A549 treated with AZD9567 at 1 μM for 4 hours (cell line): Measurements from ENCODE around the gene BPNT1. TPM values are rescaled to one million over a fixed set of nuclear protein-coding genes. Genes with fewer than 3 reads are reported as not detected.

Experiments used
- total RNA-seq: library from RNA; stranded (reverse); fragments of 200-300 nt; extraction: Qiagen RNA extraction; gene quantifications from 5 replicates; pipeline ENCODE4 v1.2.3, GENCODE V29; 2022; ENCODE audit not compliant: insufficient read depth

BPNT1 gene
- total RNA-seq: 15.3 to 28.9 TPM (median 15.7 TPM) in 5 replicates

DNA sequence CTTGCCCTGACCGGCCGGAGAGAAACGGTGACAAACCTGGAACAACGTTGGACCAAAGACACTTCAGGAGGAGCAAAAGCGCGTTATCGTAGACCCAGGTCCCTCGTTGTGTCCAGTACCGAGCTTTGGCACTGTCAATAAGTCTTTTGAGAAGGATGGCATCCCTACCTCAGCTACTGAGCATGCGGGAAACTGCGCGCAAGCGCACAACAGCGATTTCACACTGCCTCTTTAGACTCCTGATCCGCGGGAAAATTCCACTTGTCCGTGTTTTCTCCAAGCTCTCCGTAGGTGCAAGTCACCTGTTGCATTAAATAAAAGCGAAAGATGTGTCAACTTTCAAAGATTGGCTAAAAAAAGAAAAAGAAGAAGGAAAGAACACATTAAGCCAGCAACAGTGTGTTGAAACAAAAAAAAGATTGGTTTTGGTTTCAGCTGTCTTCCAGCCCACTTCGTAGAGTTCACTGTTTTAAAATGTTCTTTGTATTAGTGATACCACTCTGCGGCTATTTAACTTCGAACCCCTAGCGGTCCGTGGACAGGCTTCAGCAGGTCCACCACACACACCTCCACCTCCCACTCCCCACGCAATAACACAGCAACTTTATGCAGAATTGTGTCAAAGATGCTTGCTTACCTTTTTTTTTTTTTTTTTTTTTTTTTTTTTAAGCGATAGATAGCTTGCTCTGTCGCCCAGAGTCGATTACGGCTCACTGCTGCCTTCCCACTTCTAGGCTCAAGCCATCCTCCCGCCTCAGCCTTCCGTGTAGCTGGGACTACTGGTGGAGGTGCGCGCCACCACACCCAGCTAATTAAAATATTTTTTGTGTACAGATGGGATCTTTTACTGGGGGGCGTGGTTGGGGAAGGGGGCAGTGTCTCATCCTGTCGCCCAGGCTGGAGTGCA is at the start of gene BPNT1:
BPNT1 (minus strand) TSS at position 139 of the 907 bp plus-strand sequence. CDS start 9,942 bp downstream, outside the sequence.

GRCh38 chr1:220094016-220094911 is 4.7 kb upstream of the BPNT1 start, which contains the start of gene IARS2:
Gene IARS2 (plus strand): TSS chr1:220094132. CDS start chr1:220094217, 85 bp downstream.

GRCh38 chr1:220046052-220046930 is 43.3 kb downstream of the BPNT1 start, which contains the start of gene EPRS1:
Gene EPRS1 (minus strand): TSS chr1:220046505. CDS start chr1:220046388, 117 bp downstream.

Other genes starting within 250 kb of the BPNT1 start
- 0.03 to 0.08 TPM (median 0.06 TPM) in 4 of 5 replicates, not detected in the other for gene SLC30A10, start 161.2 kb downstream of the BPNT1 start, total RNA-seq
- 65.0 to 94.7 TPM (median 69.5 TPM) in 5 replicates for gene EPRS1, start 43.3 kb downstream of the BPNT1 start, total RNA-seq
- gene IARS2, start 4.3 kb upstream of the BPNT1 start, total RNA-seq: 94.3 to 114 TPM (median 104 TPM) in 5 replicates
- gene RAB3GAP2, start 182.7 kb upstream of the BPNT1 start, total RNA-seq: 11.3 to 20.8 TPM (median 14.8 TPM) in 5 replicates